AG09309 (cell line): ENCODE measurements around the gene NOTCH4.

Experiments used
- DNase-seq: peaks from one replicate; pipeline ENCODE4 v3.0.0-alpha.2; 2010; ENCODE audit warnings: low read depth
- H3K4me3 ChIP-seq: 2 replicates; pipeline ENCODE4 v1.5.1; 2011; ENCODE audit warnings: mild to moderate bottlenecking, low read depth, low read length, moderate library complexity; ENCODE audit not compliant: control insufficient read depth
- TF ChIP-seq, protein P1 (sequence below): IDR thresholded peaks from 2 replicates; pipeline ENCODE4 v1.5.1; 2011; ENCODE audit warnings: mild to moderate bottlenecking, low read depth, low read length, inconsistent platforms; ENCODE audit not compliant: insufficient read depth, control insufficient read depth; ENCODE audit errors: missing control alignments

The NOTCH4 gene

DNA sequence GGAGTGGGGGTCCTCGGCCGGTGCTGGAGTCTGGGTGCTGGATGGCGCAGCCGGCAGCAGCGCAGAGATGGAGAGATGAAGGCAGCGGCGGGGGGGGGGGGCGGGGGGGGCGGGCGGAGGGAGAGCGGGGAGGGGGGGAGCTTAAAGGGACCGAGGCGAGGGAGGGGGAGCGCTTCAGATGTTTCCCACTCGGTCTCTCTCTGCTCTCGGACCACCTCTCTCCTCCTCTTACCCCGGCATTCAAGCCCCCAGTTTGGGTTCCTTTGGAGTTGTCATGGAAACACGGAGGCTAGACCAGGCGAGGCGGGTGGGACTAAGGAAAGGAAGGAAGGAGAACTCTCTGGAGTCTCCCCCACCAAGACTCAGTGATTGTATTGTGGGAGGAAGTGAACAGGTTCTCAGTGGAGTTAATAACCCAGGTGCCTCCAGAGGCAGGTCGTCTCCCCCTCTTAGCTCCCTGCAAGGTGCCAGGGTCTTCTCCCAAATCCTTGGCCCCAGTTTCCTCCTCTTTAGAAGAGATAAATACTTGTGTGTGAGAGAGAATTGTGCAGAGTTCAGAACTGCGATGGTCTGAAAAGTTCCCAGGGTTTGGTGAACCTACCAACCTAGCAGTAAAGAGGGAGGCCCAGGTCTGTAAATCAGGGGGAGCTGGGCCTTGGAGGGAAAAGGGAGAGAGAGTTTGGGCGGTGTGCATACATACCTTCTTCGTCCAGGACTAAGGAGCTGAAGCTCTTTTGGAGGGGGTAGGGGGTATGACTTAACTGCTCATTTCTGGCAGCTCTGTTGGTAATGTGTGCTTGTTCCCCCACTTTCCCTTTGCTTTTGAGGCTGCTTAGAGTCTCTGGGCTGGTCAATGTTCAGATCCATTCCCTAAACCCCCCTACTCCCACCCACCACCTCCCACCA, 71.8 kb downstream of the NOTCH4 start, which contains the start of gene PRRT1:
PRRT1 (minus strand) TSS at position 77 of the 906 bp plus-strand sequence. CDS start 112 bp downstream, outside the sequence.
- TF ChIP-seq, protein P1, sequence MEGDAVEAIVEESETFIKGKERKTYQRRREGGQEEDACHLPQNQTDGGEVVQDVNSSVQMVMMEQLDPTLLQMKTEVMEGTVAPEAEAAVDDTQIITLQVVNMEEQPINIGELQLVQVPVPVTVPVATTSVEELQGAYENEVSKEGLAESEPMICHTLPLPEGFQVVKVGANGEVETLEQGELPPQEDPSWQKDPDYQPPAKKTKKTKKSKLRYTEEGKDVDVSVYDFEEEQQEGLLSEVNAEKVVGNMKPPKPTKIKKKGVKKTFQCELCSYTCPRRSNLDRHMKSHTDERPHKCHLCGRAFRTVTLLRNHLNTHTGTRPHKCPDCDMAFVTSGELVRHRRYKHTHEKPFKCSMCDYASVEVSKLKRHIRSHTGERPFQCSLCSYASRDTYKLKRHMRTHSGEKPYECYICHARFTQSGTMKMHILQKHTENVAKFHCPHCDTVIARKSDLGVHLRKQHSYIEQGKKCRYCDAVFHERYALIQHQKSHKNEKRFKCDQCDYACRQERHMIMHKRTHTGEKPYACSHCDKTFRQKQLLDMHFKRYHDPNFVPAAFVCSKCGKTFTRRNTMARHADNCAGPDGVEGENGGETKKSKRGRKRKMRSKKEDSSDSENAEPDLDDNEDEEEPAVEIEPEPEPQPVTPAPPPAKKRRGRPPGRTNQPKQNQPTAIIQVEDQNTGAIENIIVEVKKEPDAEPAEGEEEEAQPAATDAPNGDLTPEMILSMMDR = no peak

DNA sequence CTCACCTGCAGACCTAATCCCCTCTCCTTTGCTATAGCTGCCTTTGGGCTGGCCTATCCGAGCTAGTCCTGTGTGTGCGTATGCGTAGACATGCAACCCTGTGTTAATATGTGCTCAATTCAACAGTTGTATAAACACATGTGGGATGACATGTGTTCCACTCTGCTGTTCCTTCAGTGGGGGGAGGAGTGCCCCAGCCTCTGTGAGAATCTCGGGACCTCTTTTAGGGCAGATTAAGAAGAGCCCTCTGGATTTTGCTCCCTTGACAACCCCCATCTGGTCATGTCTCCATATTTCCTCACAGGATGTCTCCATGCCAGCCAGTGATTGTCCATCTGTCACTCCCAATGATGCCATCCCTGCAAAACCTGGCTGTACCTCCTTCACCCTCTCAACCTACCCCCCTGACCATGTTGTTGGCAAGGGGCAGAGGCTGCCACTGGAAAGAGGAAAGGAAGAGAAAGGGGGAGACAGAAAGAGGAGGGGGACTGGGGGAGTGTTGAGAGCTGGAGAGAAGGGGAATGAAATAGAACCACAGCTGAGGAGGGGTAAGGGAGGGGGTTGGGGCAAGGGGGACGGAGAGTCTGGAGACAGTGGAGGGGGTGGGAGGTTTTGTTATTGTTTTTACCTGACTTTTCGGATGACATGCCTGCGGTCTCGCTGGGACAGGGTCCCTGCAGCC, 72.5 kb downstream of the NOTCH4 start:
- peak overlapping the region; percentile 37 for H3K4me3 ChIP-seq

More for the DNA sequence above, 71.8 kb downstream of the NOTCH4 start, which contains the start of gene PRRT1:
- H3K4me3 ChIP-seq = peak within 1 kb of the TSS; percentile 80
- DNase-seq = no peak

DNA sequence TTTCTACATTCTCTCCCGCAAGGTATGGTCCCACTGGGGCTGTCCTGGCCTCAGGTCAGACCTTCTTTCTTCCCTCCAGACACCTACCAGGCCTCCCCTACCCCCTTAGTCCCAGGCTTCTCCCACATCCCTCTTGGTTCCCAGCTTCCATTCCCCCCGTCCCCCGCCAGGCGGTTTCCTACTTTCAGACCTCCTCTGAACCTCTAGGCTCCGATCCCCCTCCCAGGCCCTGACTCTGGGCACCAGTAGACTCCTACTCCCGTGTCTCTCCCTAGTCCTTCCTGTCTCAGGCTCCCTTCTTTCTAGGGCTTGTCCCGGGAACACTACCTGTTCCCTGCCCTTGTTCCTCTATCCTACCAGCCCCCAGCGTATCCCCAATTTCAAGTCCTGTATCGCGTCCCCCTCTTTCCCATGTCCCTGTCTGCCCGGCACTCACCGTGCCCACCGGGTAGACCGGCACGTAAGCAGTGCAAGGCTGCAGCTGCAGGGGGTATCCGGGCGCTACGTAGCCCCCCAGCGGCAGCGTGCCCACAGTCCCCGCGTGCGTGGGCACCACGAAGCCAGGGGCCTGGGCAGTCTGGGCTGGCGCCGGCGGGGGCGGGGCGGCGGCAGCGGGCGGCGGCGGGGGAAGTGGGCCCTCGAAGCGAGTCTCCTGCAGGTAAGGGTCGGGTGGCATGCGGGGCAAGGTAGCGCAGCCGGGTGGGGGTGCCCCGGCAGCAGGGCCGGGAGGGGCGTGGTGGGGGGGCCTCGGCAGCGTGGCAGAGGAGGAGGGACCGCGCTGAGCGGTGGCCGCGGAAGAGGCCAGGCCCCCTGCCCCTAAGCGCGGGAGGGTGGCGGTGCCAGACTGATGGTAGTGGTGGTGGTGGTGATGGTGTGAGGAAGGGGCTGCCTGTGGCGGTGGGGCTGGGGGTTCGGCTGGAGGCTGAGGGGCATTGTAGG, 73.7 kb downstream of the NOTCH4 start:
- no peak for DNase-seq
- H3K4me3 ChIP-seq = no peak overlapping the region
- TF ChIP-seq, protein P1 = no peak

More for the DNA sequence above, 72.5 kb downstream of the NOTCH4 start:
- no peak for DNase-seq
- TF ChIP-seq, protein P1 = no peak

DNA sequence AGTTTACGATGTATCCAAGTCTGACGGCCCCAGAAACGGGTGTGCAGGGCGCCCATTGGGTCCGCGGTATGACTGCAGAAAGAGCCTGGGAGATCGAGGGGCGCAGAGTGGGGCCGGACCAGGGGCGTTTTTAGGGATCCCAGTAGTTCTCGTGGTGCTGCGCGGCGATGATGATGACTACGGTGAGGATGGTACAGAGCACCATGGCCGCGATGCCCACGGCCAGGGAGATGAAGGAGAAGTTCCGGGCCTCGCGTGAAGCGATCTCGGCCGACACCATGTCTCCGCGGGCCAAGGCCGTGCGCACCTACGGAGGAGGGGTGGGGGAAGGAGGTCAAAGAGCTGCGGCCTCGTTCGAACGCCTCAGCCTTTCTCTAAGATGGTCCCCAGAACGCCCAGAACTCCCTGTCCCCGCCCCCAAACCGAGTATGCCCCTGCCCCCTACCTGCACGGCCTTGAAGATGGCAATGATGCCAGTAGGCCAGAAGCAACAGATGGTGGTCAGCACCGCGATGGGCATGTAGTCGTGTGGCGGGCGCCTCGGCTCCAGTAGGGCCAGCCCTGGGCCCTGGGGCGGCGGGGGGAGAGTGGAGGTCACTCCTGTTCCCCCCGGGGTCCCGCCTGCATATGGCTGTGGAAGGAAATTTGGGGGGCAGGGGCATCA, 74.6 kb downstream of the NOTCH4 start:
- TF ChIP-seq, protein P1 = no peak
- DNase-seq = no peak
- no peak overlapping the region for H3K4me3 ChIP-seq

DNA sequence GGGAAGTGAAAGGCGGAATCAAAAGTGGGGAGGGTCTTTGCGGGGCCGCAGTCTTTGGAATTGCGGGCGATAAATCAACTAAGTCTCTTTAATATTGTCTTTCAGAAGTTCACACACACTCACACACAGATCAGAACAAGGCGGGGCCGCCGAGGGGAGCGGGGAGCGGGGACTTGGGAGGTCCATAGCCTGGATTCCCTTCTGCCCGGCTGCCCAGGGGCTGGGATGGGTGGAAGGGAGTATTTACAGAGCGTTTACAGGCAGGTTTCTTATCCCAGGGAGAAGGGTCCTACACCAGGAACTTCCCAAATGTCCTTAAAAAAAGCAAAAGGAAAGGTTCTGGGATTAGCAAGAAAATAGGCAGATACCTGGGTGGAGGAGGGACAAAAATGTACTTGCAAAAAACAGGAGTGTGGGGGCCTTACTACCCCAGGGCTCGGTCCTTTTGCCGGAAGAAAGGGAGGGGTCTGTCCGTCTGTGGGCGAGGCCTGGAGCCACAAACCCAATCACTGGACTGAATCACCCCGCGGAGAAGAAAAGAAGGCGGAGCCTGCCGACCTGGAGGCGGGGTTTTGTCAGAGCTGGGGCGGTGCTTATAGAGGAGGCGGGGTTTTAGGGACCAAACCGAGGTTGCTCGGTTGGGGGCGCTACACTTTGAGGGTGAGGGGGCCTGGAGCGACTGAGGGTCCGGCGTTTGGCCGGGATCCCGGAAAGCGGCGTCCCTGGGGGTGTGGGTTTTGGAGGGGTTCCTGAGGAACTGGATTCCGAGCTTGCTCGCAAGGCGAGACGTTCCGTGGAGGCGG, 75.4 kb downstream of the NOTCH4 start:
- H3K4me3 ChIP-seq = no peak overlapping the region
- no peak for DNase-seq
- TF ChIP-seq, protein P1 = no peak
